Astrocyte of the cerebellum (primary cell): ENCODE results near the gene TBCB.
"Not testable (repeated sequence)": the region's sequence is repeated elsewhere in the genome, so short reads cannot be mapped to it uniquely, and the experiment has no call there.

Experiments used
- DNase-seq: peaks from one replicate; pipeline ENCODE4 v3.0.0-alpha.2; 2011; ENCODE audit warnings: low read depth
- H3K4me3 ChIP-seq: 2 replicates; pipeline ENCODE4 v1.5.1; 2011; ENCODE audit warnings: mild to moderate bottlenecking, low read depth, low read length, moderate library complexity
- CTCF ChIP-seq: IDR thresholded peaks from 2 replicates; pipeline ENCODE4 v1.5.1; 2012; ENCODE audit warnings: low read length, low read depth, moderate library complexity, mild to moderate bottlenecking; ENCODE audit errors: missing control alignments
- in situ Hi-C: cut with HindIII; loops from 2 replicates; pipeline ENCODE4 v1.10.0; 2017; ENCODE audit warnings: low sequenced_read_pairs

Gene TBCB

DNA sequence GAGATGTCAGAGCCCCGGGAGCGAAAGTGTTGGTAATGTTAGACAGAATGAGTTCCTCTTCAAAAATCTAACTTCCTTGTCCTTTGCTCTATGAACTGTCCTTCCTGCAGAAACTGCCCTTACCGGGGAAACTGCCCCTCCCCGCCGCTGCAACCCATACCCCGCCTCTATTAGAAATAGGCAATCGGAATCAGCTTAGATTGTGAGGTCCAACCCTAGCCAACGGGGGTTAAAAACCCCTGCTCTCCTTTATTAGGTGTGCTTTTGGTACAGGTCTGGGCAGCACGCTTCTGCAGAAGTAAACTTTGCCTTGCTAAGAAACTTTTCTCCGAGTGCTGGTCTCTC, 13.1 kb downstream of the TBCB start:
- peak overlapping the region; percentile 42 for H3K4me3 ChIP-seq
- DNase-seq, result no peak
- in situ Hi-C loops, result no loop called here

DNA sequence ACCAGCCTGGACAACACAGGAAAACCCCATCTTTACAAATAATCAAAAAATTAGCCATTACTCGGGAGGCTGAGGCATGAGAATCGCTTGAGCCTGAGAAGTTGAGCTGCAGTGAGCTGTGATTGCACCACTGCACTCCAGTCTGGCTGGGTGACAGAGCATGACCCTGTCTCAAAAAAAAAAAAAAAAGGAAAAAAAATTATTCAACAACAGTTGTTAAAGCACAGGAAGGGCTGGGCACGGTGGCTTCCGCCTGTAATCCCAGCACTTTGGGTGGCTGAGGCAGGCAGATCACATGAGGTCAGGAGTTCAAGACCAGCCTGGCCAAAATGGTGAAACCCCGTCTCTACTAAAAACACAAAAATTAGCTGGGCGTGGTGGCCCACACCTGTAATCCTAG, 16.0 kb downstream of the TBCB start:
- in situ Hi-C loops, DNase-seq, H3K4me3 ChIP-seq: not testable (repeated sequence)

More for the DNA sequence above, 13.1 kb downstream of the TBCB start:
- TF ChIP-seq CTCF, result no peak

DNA sequence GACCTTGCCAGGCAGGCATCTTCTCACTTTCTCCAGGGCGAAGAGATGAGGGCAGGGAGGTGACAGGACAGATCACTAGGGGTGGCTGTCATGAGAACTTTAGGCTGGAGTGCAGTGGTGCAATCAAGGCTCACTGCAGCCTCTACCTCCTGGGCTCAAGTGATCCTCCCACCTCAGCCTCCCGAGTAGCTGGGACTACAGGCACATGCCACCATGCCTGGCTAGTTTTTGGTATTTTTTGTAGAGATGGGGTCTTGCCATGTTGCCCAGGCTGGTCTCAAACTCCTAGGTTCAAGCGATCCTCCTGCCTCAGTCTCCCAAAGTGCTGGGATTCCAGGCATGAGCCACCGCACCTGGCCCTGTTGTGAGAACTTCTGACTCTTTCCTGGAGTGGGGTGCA, 19.6 kb downstream of the TBCB start:
- DNase-seq, in situ Hi-C loops, H3K4me3 ChIP-seq: not testable (repeated sequence)

- DNase-seq, result no peak
- no peak overlapping the region for H3K4me3 ChIP-seq
- TF ChIP-seq CTCF, result no peak
- in situ Hi-C loops, result no loop called here
Observed at GRCh38 chr19:36136964-36137686, 21.9 kb downstream of the TBCB start.

- no peak for DNase-seq
- TF ChIP-seq CTCF, result no peak
- in situ Hi-C loops, result no loop called here
- peak overlapping the region; percentile 88 for H3K4me3 ChIP-seq
Observed at GRCh38 chr19:36139120-36139472, 23.8 kb downstream of the TBCB start.

GRCh38 chr19:36139473-36140303, 24.4 kb downstream of the TBCB start, which contains the start of gene CAPNS1:
Gene CAPNS1, plus strand, starts transcription at chr19:36140066. Its CDS starts 946 bp downstream, at chr19:36141012.
- TF ChIP-seq CTCF, result no peak
- in situ Hi-C loops, result no loop called here
- peak within 1 kb of the TSS; percentile 88 for H3K4me3 ChIP-seq
- peak; percentile 92 for DNase-seq

GRCh38 chr19:36140304-36141038, 25.2 kb downstream of the TBCB start:
- TF ChIP-seq CTCF, result no peak
- peak overlapping the region; percentile 88 for H3K4me3 ChIP-seq
- DNase-seq, result no peak
- in situ Hi-C loops, result no loop called here
